Amniotic epithelial cell (primary cell): ENCODE measurements around the gene PCGF5.

ENCODE experiments used
- DNase-seq: peaks from one replicate; pipeline ENCODE4 v3.0.0-alpha.2; 2010; ENCODE audit warnings: low read depth

PCGF5 gene

DNA sequence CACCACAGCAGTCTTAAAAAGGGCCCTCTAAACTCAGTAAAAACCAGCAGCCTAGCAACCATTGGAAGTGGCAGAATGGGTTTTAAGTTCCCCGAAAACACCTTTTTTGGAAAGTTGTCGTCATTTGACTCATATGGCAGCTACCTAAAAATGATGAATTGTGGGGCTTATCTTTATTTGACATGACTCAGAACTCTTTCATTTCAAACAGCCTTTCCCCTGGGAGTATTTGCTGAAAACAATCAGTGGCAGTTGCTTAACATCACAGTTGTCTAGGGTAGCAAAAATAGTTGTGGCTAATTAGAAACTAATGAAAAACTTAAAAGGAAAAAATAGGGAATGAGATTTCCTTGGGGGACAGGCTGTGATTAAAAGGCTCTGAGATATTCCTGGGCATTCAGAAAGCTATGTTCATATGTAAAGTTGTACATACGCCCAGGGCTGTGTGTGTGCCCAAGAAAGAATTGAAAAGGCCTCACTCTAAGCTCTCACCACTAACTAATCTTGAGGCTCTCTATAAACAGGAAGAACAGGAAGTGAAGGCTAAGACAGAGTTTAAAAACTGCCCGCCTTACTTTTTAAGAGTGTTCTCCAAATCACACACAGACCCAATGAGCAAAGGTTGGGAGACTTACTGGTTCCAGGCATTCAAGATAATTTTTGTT, 108.0 kb downstream of the PCGF5 start:
- DNase-seq: peak; percentile 33
